HG03025 (cell line): ENCODE results near the gene NR2C1.
"Not testable (repeated sequence)": the region's sequence is repeated elsewhere in the genome, so short reads cannot be mapped to it uniquely, and the experiment has no call there.

Experiments
- ATAC-seq: cut with Tn5 transposase; IDR thresholded peaks from one replicate; pipeline ENCODE4 v1.9.1; 2021; ENCODE audit warnings: mild to moderate bottlenecking, moderate library complexity; ENCODE audit not compliant: unreplicated experiment, low FRiP score

The NR2C1 gene

GRCh38 chr12:95004610-95005009, 68.8 kb downstream of the NR2C1 start:
- no peak for ATAC-seq

- no peak for ATAC-seq
Observed at GRCh38 chr12:95003921-95004272, 69.5 kb downstream of the NR2C1 start.

GRCh38 chr12:95003213-95003920, 70.1 kb downstream of the NR2C1 start, which contains the start of gene NDUFA12:
NDUFA12 (minus strand) TSS chr12:95003697; CDS start chr12:95003680, 17 bp downstream.
- ATAC-seq: peak; percentile 93

GRCh38 chr12:95002754-95003153, 70.7 kb downstream of the NR2C1 start:
- ATAC-seq: no peak

- ATAC-seq: no peak
Observed at GRCh38 chr12:94998326-94998725, 75.1 kb downstream of the NR2C1 start.

- ATAC-seq: no peak
Observed at GRCh38 chr12:94997726-94998125, 75.7 kb downstream of the NR2C1 start.

GRCh38 chr12:94997061-94997460, 76.4 kb downstream of the NR2C1 start:
- ATAC-seq: no peak

- no peak for ATAC-seq
Observed at GRCh38 chr12:94994312-94994711, 79.1 kb downstream of the NR2C1 start.

GRCh38 chr12:94993855-94994254, 79.6 kb downstream of the NR2C1 start:
- not testable (repeated sequence) for ATAC-seq

- no peak for ATAC-seq
Observed at GRCh38 chr12:94990222-94990621, 83.2 kb downstream of the NR2C1 start.

- ATAC-seq: no peak
Observed at GRCh38 chr12:94988471-94988870, 84.9 kb downstream of the NR2C1 start.

GRCh38 chr12:94987801-94988200, 85.6 kb downstream of the NR2C1 start:
- no peak for ATAC-seq

GRCh38 chr12:94987076-94987669, 86.2 kb downstream of the NR2C1 start:
- ATAC-seq: no peak

- ATAC-seq: not testable (repeated sequence)
Observed at GRCh38 chr12:94985099-94985498, 88.3 kb downstream of the NR2C1 start.

- no peak for ATAC-seq
Observed at GRCh38 chr12:94983321-94983720, 90.1 kb downstream of the NR2C1 start.

GRCh38 chr12:94982456-94982855, 91.0 kb downstream of the NR2C1 start:
- ATAC-seq: no peak

GRCh38 chr12:94980577-94980976, 92.8 kb downstream of the NR2C1 start:
- no peak for ATAC-seq

- ATAC-seq: no peak
Observed at GRCh38 chr12:94979941-94980340, 93.5 kb downstream of the NR2C1 start.

GRCh38 chr12:94977766-94978468, 95.5 kb downstream of the NR2C1 start:
- no peak for ATAC-seq

- ATAC-seq: no peak
Observed at GRCh38 chr12:94973221-94973620, 100.2 kb downstream of the NR2C1 start.

GRCh38 chr12:94972795-94973194, 100.6 kb downstream of the NR2C1 start:
- ATAC-seq: no peak

- no peak for ATAC-seq
Observed at GRCh38 chr12:94971923-94972322, 101.5 kb downstream of the NR2C1 start.
